HepG2 (cell line): ENCODE results near the gene SUSD3. TPM values are rescaled to one million over a fixed set of nuclear protein-coding genes. Genes with fewer than 3 reads are reported as not detected.

Experiments used
- ATAC-seq: fragments of 200-7000 bp; cut with Tn5 transposase; 3 replicates; pipeline ENCODE4 v1.9.1; 2020; ENCODE audit warnings: mild to moderate bottlenecking, moderate library complexity
- BruUV-seq: library from RNA; stranded (reverse); fragments of 400-500 nt; replicated peaks from 2 replicates; lab custom pipeline; 2021; lab: Mats Ljungman, UMichigan
- CTCF ChIA-PET: fragments of 300-600 bp; formaldehyde crosslinking; extraction: SDS; loops from one replicate; lab custom pipeline; 2021; ENCODE audit warnings: low total read pairs, inconsistent platforms, low intra/inter-chr PET ratio; lab: Yijun Ruan, JAX
- POLR2A ChIA-PET: fragments of 350-600 bp; sonication (Branson Sonifier 250); formaldehyde crosslinking; loops from one replicate; lab custom pipeline; 2020; ENCODE audit warnings: antibody characterized with exemption, inconsistent platforms; lab: Yijun Ruan, JAX
- DNase-seq: peaks from one replicate; pipeline ENCODE4 v3.0.0-alpha.2; 2015; ENCODE audit warnings: low spot score
- FAIRE-seq: peaks from 3 replicates; lab custom pipeline; 2011; peaks lifted over from hg19 to GRCh38; lab: Jason Lieb, UNC
- H2AFZ ChIP-seq: one replicate; pipeline ENCODE4 v1.6.1; 2011; ENCODE audit warnings: low read length, inconsistent platforms
- H3K27ac ChIP-seq: fragments of 300-600 bp; 3 replicates; pipeline ENCODE4 v1.8.0; 2011; ENCODE audit warnings: mixed run types, mild to moderate bottlenecking, mixed read lengths, low read length, inconsistent platforms; ENCODE audit not compliant: insufficient read depth; ENCODE audit errors: extremely low read length
- H3K27me3 ChIP-seq, 2 experiments: fragments of 200-600 bp in 1 of 2; 2 replicates in 1 of 2; 3 replicates in 1 of 2; pipeline versions ENCODE4 v1.6.0 to v1.8.0; 2011; ENCODE audit warnings: low read length in 2 of 2, mild to moderate bottlenecking in 2 of 2, moderate library complexity in 2 of 2, inconsistent platforms in 1 of 2; ENCODE audit not compliant: insufficient read depth in 2 of 2, control insufficient read depth in 1 of 2
- H3K36me3 ChIP-seq, 2 experiments: fragments of 200-600 bp in 1 of 2; replicated peaks in 1 of 2; 2 replicates in 1 of 2; 3 replicates in 1 of 2; pipeline versions ENCODE4 v1.5.1 to v1.8.0; 2011; ENCODE audit warnings: low read length in 2 of 2, inconsistent platforms in 1 of 2; ENCODE audit not compliant: insufficient read depth in 2 of 2, control insufficient read depth in 1 of 2
- H3K4me1 ChIP-seq: 2 replicates; pipeline ENCODE4 v1.5.1; 2012; ENCODE audit warnings: low read length, inconsistent platforms; ENCODE audit not compliant: insufficient read depth
- H3K4me2 ChIP-seq: 2 replicates; pipeline ENCODE4 v1.6.0; 2011; ENCODE audit warnings: low read depth, low read length, inconsistent platforms
- H3K4me3 ChIP-seq, 3 experiments: fragments of 200-600 bp in 1 of 3; sonication (generic), shearing (Covaris generic) in 1 of 3; replicated peaks in 1 of 3; 2 replicates each; pipeline ENCODE4 v1.5.1; 2011 to 2016; ENCODE audit warnings: low read length in 3 of 3, inconsistent platforms in 2 of 3, low read depth in 2 of 3, mild to moderate bottlenecking in 2 of 3, control low read depth in 1 of 3, mixed read lengths in 1 of 3; ENCODE audit not compliant: insufficient read depth in 1 of 3
- H3K79me2 ChIP-seq: one replicate; pipeline ENCODE4 v1.6.1; 2011; ENCODE audit warnings: low read length, inconsistent platforms; ENCODE audit not compliant: insufficient read depth
- H3K9ac ChIP-seq: 2 replicates; pipeline ENCODE4 v1.6.0; 2011; ENCODE audit warnings: mild to moderate bottlenecking, low read depth, low read length, inconsistent platforms; ENCODE audit not compliant: insufficient read depth
- H3K9me3 ChIP-seq: 2 replicates; pipeline ENCODE4 v1.5.1; 2012; ENCODE audit warnings: mild to moderate bottlenecking, low read length
- H4K20me1 ChIP-seq: 2 replicates; pipeline ENCODE4 v1.6.0; 2011; ENCODE audit warnings: inconsistent platforms, mild to moderate bottlenecking, low read length, moderate library complexity; ENCODE audit not compliant: insufficient read depth
- AGO2 ChIP-seq: fragments of 200-400 bp; formaldehyde crosslinking; optimal IDR thresholded peaks from 2 replicates; pipeline ENCODE3; 2017; ENCODE audit warnings: mild to moderate bottlenecking, low read depth, low read length, moderate library complexity
- GFI1 ChIP-seq: sonication (generic); formaldehyde crosslinking; IDR thresholded peaks from 2 replicates; pipeline ENCODE4 v1.5.0; 2020; ENCODE audit warnings: missing genetic modification reagents, mild to moderate bottlenecking, borderline replicate concordance
- HNRNPK ChIP-seq: fragments of 200-400 bp; formaldehyde crosslinking; IDR thresholded peaks from 2 replicates; pipeline ENCODE4 v1.6.1; 2018; ENCODE audit warnings: low read length, low read depth, moderate library complexity, mild to moderate bottlenecking; ENCODE audit not compliant: poor library complexity, severe bottlenecking
- NFKBIZ ChIP-seq: IDR thresholded peaks from 2 replicates; pipeline ENCODE4 v1.6.1; 2018; ENCODE audit warnings: missing genetic modification reagents, missing compliant biosample characterization
- NR2F6 ChIP-seq, 2 experiments: IDR thresholded peaks; 2 replicates each; pipeline ENCODE4 v1.6.1; 2016; ENCODE audit warnings: antibody characterized with exemption in 1 of 2, mild to moderate bottlenecking in 1 of 2
- ZNF431 ChIP-seq: sonication (generic); formaldehyde crosslinking; IDR thresholded peaks from 2 replicates; pipeline ENCODE4 v1.9.0; 2022; ENCODE audit warnings: missing genetic modification reagents, low read depth, mild to moderate bottlenecking, borderline replicate concordance
- ZNF451 ChIP-seq: sonication (generic); formaldehyde crosslinking; IDR thresholded peaks from 2 replicates; pipeline ENCODE4 v1.5.0; 2020; ENCODE audit warnings: mild to moderate bottlenecking, missing genetic modification reagents
- ZNF546 ChIP-seq: sonication (generic); formaldehyde crosslinking; conservative IDR thresholded peaks from 2 replicates; pipeline ENCODE4 v1.8.1; 2023; ENCODE audit warnings: mild to moderate bottlenecking, missing genetic modification reagents
- ZNF550 ChIP-seq: sonication (generic); formaldehyde crosslinking; IDR thresholded peaks from 2 replicates; pipeline ENCODE4 v1.4.0; 2020; ENCODE audit warnings: mild to moderate bottlenecking, missing genetic modification reagents, borderline replicate concordance
- ZNF768 ChIP-seq: sonication (generic); formaldehyde crosslinking; IDR thresholded peaks from 2 replicates; pipeline ENCODE4 v1.4.0; 2020; ENCODE audit warnings: missing genetic modification reagents
- WGBS: methylation state at CpG from one replicate; pipeline ENCODE4 v1.1.6; 2017; ENCODE audit warnings: low lambda C conversion rate; 5-methylcytosine and 5-hydroxymethylcytosine counted together
- in situ Hi-C: cut with HindIII; loops from 2 replicates; pipeline ENCODE4 v1.10.0; 2017; ENCODE audit warnings: low pct_unique_long_range_greater_than_20kb; ENCODE audit not compliant: extremely low pct_ligation_motif_present
- intact Hi-C: fragments of 100-400 bp; cut with micrococcal nuclease; formaldehyde crosslinking; loops from one replicate; pipeline ENCODE4 v1.10.0; 2022; ENCODE audit not compliant: unreplicated experiment
- polyA plus RNA-seq, 8 experiments: library from polyadenylated mRNA; depleted of rRNA in 3 of 8; stranded (reverse) in 7 of 8; unstranded in 1 of 8; fragments of >200 nt; fragmentation: Illumina TruSeq in 4 of 8; extraction: Trizol in 4 of 8; gene quantifications; 2 replicates each; pipeline versions ENCODE4 v1.2.1 to v1.2.3, GENCODE V29; 2011 to 2016; ENCODE audit warnings: low read depth in 4 of 8, missing spikeins in 1 of 8, mixed read lengths in 1 of 8; ENCODE audit not compliant: insufficient read depth in 1 of 8
- total RNA-seq, 5 experiments: library from RNA; depleted of rRNA; stranded (reverse); fragments of >200 nt; fragmentation: Illumina TruSeq; extraction: Trizol; gene quantifications; 2 replicates each; pipeline ENCODE4 v1.2.3, GENCODE V29; 2016; ENCODE audit warnings: low read depth in 1 of 5
- TF ChIP-seq, protein P1 (sequence below): sonication (generic); formaldehyde crosslinking; IDR thresholded peaks from 2 replicates; pipeline ENCODE4 v1.5.0; 2020; ENCODE audit warnings: missing genetic modification reagents

The SUSD3 gene
- total and polyA plus RNA-seq, 2 of the 13 experiments (the other 11 are each of a cell fraction or from before 2014, with no cell fraction given): 7.0 to 9.1 TPM

DNA sequence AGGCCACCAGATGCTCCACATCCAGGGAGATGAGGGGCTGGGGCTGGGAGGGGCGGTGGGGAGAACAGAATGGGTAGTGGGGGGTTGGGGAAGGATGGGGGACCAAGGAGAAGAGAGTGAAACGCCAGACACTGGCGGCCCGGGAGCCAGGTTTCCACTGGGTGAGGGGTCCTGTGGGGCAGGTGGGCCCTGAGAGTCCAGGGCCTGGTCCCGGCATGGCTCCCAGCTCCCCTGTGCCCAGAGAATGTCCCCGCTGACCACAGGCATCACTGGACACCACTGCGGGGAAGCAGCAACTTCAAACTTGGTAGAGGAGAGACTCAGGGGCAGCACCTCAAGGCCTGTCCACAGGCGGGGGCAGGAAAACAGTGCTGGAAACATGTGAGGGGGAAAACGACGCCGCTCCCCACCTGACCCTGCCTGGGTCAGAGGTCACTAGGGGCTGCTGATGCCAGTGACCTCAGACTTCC lies 62.4 kb downstream of the SUSD3 start:
- intact Hi-C loops (no loop called here), in situ Hi-C loops (no loop called here)
- no peaks in the 10 kb centered on the region for H4K20me1 ChIP-seq
- TF ChIP-seq, protein P1, sequence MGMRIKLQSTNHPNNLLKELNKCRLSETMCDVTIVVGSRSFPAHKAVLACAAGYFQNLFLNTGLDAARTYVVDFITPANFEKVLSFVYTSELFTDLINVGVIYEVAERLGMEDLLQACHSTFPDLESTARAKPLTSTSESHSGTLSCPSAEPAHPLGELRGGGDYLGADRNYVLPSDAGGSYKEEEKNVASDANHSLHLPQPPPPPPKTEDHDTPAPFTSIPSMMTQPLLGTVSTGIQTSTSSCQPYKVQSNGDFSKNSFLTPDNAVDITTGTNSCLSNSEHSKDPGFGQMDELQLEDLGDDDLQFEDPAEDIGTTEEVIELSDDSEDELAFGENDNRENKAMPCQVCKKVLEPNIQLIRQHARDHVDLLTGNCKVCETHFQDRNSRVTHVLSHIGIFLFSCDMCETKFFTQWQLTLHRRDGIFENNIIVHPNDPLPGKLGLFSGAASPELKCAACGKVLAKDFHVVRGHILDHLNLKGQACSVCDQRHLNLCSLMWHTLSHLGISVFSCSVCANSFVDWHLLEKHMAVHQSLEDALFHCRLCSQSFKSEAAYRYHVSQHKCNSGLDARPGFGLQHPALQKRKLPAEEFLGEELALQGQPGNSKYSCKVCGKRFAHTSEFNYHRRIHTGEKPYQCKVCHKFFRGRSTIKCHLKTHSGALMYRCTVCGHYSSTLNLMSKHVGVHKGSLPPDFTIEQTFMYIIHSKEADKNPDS (CRISPR knock-in tag): no peak
- TF ChIP-seq ZNF451 (CRISPR knock-in tag): no peak
- peak; percentile 19 for TF ChIP-seq HNRNPK
- no peak for TF ChIP-seq NFKBIZ (CRISPR knock-in tag)
- no peak for TF ChIP-seq ZNF550
- no peak for TF ChIP-seq ZNF546 (CRISPR knock-in tag)
- 0 out of 2 replicates have a peak, but pooled peaks have one; percentile 14 for TF ChIP-seq NR2F6 (IDR thresholded peaks at IDR 0.05)
- no peak for TF ChIP-seq NR2F6 (CRISPR knock-in tag; IDR thresholded peaks at IDR 0.05)
- no peak for TF ChIP-seq ZNF431 (CRISPR knock-in tag)
- TF ChIP-seq GFI1 (CRISPR knock-in tag): no peak
- TF ChIP-seq ZNF768 (CRISPR knock-in tag): no peak
- TF ChIP-seq AGO2: peak; percentile 79
- H3K9ac ChIP-seq: no peak overlapping the region
- H3K9me3 ChIP-seq: no peaks in the 10 kb centered on the region
- H3K27ac ChIP-seq: peak overlapping the region; percentile 63
- no peaks in the 10 kb centered on the region for H3K79me2 ChIP-seq
- no TSS peak for BruUV-seq
- H3K4me3 ChIP-seq: no peak overlapping the region
- POLR2A ChIA-PET: interaction anchor here (0.6 to 13.7 kb wide), 6 partner anchors 9 to 479 kb away, joined by 3 to 195 read pairs (median 6); partner anchors contain the start of gene NINJ1
- no peak overlapping the region for H3K4me2 ChIP-seq
- H3K4me1 ChIP-seq: peaks cover 36% of the 10 kb centered on the region
- FAIRE-seq: no peak
- H3K27me3 ChIP-seq: no peaks in the 10 kb centered on the region
- CTCF ChIA-PET: no interaction called here
- peaks cover 25 to 40% of the 10 kb centered on the region in 2 experiments; a peak in 4 of 5 replicates for H3K36me3 ChIP-seq
- no peak for ATAC-seq
- 90% methylated on average over 9 of the region's 11 CpGs for WGBS
- no peak overlapping the region for H2AFZ ChIP-seq
- no peak for DNase-seq
